WTC11 (cell line): ENCODE data around the gene MAN1A2. TPM values are rescaled to one million over a fixed set of nuclear protein-coding genes. Genes with fewer than 3 reads are reported as not detected.

ENCODE experiments used
- CDX4 ChIP-seq: fragments of 250-450 bp; sonication (Bioruptor Pico); IDR thresholded peaks from 2 replicates; pipeline ENCODE4 v1.9.0; 2021; ENCODE audit warnings: moderate library complexity, mild to moderate bottlenecking, inconsistent platforms, borderline replicate concordance
- E2F5 ChIP-seq: sonication (generic); formaldehyde crosslinking; IDR thresholded peaks from 2 replicates; pipeline ENCODE4 v1.8.1; 2022; ENCODE audit warnings: mild to moderate bottlenecking, moderate library complexity, missing genetic modification reagents
- EMX1 ChIP-seq: fragments of 250-450 bp; sonication (Bioruptor Pico); IDR thresholded peaks from 2 replicates; pipeline ENCODE4 v1.8.0; 2021; ENCODE audit warnings: mild to moderate bottlenecking
- FOXJ3 ChIP-seq: sonication (generic); formaldehyde crosslinking; IDR thresholded peaks from 2 replicates; pipeline ENCODE4 v1.9.0; 2021; ENCODE audit warnings: missing genetic modification reagents, mild to moderate bottlenecking, borderline replicate concordance
- GABPB1 ChIP-seq: sonication (generic); formaldehyde crosslinking; IDR thresholded peaks from 2 replicates; pipeline ENCODE4 v1.8.1; 2023; ENCODE audit warnings: mild to moderate bottlenecking, missing genetic modification reagents
- GRHL2 ChIP-seq: fragments of 250-450 bp; sonication (Bioruptor Pico); IDR thresholded peaks from 2 replicates; pipeline ENCODE4 v1.8.0; 2022; ENCODE audit warnings: mild to moderate bottlenecking, moderate library complexity; ENCODE audit not compliant: insufficient replicate concordance, severe bottlenecking
- HMGA2 ChIP-seq: fragments of 250-450 bp; sonication (Bioruptor Pico); IDR thresholded peaks from 2 replicates; pipeline ENCODE4 v1.4.0; 2021; ENCODE audit warnings: mild to moderate bottlenecking, moderate library complexity
- NFE2L1 ChIP-seq: sonication (generic); formaldehyde crosslinking; IDR thresholded peaks from 2 replicates; pipeline ENCODE4 v1.8.1; 2023; ENCODE audit warnings: missing genetic modification reagents
- OVOL2 ChIP-seq: fragments of 250-450 bp; sonication (Bioruptor Pico); IDR thresholded peaks from 2 replicates; pipeline ENCODE4 v1.9.0; 2021; ENCODE audit warnings: mild to moderate bottlenecking, borderline replicate concordance
- TCF7 ChIP-seq: sonication (generic); formaldehyde crosslinking; IDR thresholded peaks from 2 replicates; pipeline ENCODE4 v1.8.0; 2022; ENCODE audit warnings: mild to moderate bottlenecking, low read depth, missing genetic modification reagents, moderate library complexity
- TEAD4 ChIP-seq: sonication (generic); formaldehyde crosslinking; IDR thresholded peaks from 2 replicates; pipeline ENCODE4 v1.8.0; 2022; ENCODE audit warnings: mild to moderate bottlenecking, missing genetic modification reagents
- ZNF219 ChIP-seq: sonication (generic); formaldehyde crosslinking; IDR thresholded peaks from 2 replicates; pipeline ENCODE4 v1.8.0; 2023; ENCODE audit warnings: missing genetic modification reagents, mild to moderate bottlenecking, borderline replicate concordance
- ZNF232 ChIP-seq: sonication (generic); formaldehyde crosslinking; IDR thresholded peaks from 2 replicates; pipeline ENCODE4 v1.8.0; 2022; ENCODE audit warnings: mild to moderate bottlenecking, missing genetic modification reagents
- ZNF281 ChIP-seq: sonication (generic); formaldehyde crosslinking; IDR thresholded peaks from 2 replicates; pipeline ENCODE4 v1.8.0; 2023; ENCODE audit warnings: mild to moderate bottlenecking, missing genetic modification reagents
- ZNF512 ChIP-seq: sonication (generic); formaldehyde crosslinking; IDR thresholded peaks from 2 replicates; pipeline ENCODE4 v1.8.1; 2022; ENCODE audit warnings: missing genetic modification reagents, borderline replicate concordance
- ZNF532 ChIP-seq: fragments of 250-450 bp; sonication (Bioruptor Pico); IDR thresholded peaks from 2 replicates; pipeline ENCODE4 v1.9.0; 2021; ENCODE audit warnings: mild to moderate bottlenecking, borderline replicate concordance
- total RNA-seq: library from RNA; stranded (reverse); gene quantifications from 3 replicates; pipeline ENCODE4 v1.2.3, GENCODE V29; 2021

Gene MAN1A2
- total RNA-seq, 1 experiment from 2014 or later: 16.0 TPM

- no peak for TF ChIP-seq GRHL2 (CRISPR knock-in tag)
- no peak for TF ChIP-seq HMGA2 (CRISPR knock-in tag)
- TF ChIP-seq ZNF219: no peak
- peak; percentile 64; the same call in 1 of the 2 replicates for TF ChIP-seq NFE2L1
- peak; percentile 69; the same call in 1 of the 2 replicates for TF ChIP-seq TCF7 (CRISPR knock-in tag)
- TF ChIP-seq ZNF532 (CRISPR knock-in tag): no peak
- TF ChIP-seq OVOL2 (CRISPR knock-in tag): no peak
- no peak for TF ChIP-seq ZNF232
- peak; percentile 77 for TF ChIP-seq E2F5 (CRISPR knock-in tag)
- TF ChIP-seq GABPB1 (CRISPR knock-in tag): peak; percentile 37; the same call in 1 of the 2 replicates
- TF ChIP-seq TEAD4 (CRISPR knock-in tag): no peak
- TF ChIP-seq ZNF512 (CRISPR knock-in tag): no peak
- peak; percentile 78; the same call in 1 of the 2 replicates for TF ChIP-seq ZNF281
- TF ChIP-seq CDX4 (CRISPR knock-in tag): no peak
- no peak for TF ChIP-seq EMX1 (CRISPR knock-in tag)
- TF ChIP-seq FOXJ3: no peak
Measured at GRCh38 chr1:117366177-117367045, 838 bp upstream of the MAN1A2 start (continued).
